Ureter (tissue), 1 donor: ENCODE data around the gene TDRD3. TPM values are rescaled to one million over a fixed set of nuclear protein-coding genes. Genes with fewer than 3 reads are reported as not detected.
"Not testable (repeated sequence)": the region's sequence is repeated elsewhere in the genome, so short reads cannot be mapped to it uniquely, and the experiment has no call there.

ENCODE experiments used
- DNase-seq: peaks from one replicate; pipeline ENCODE4 v3.0.0-alpha.2; 2020; ENCODE audit warnings: low spot score
- total RNA-seq: library from RNA; stranded (reverse); gene quantifications from one replicate; pipeline ENCODE4 v1.2.4, GENCODE V29; 2023
- donor health status: DM: yes; HTN: yes; CAD: no.

Gene TDRD3
- total RNA-seq = 46.8 TPM

GRCh38 chr13:60396783-60397703, at the start of gene TDRD3:
TDRD3 (plus strand) TSS chr13:60397220; CDS start chr13:60397365, 145 bp downstream.
- DNase-seq = peak; percentile 88

DNA sequence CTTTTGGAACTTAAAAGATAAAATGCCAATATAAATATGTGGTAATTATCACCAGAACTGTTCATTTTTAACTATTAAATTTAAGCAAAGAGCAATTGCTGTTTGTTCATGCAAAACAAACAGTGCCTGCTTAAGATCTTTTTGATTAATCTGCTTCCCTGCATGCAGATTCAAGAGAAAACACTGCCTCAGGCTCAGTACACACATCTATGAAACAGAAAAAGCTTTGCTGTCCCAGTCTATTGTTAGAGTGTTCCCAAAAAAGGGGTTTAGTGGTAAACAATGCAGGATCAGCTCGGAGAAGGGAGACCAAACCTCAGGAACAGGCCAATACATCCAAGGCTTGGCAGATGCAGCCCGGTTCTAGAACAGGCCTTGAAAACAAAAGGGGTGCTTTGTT, 49.3 kb upstream of the TDRD3 start:
- DNase-seq = no peak

DNA sequence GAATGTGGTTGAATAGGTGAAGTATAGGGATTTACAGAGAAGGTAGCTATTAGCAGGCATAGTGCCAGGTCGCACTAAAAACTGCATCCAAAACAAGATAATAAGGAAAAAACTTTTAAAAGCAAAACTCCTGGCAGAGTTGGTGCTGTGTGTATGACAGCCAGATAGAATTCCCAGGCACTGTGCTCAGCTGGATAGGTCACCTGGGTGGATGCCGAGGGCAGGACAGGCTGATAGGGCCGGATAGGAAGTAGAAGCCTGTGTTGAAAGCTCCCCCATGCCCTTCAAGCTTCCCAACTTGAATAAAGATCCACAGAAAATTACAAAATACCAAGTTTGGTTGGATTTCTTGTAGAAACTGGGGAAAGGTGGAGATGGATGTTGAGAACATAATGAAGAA, 48.9 kb upstream of the TDRD3 start:
- DNase-seq = no peak

DNA sequence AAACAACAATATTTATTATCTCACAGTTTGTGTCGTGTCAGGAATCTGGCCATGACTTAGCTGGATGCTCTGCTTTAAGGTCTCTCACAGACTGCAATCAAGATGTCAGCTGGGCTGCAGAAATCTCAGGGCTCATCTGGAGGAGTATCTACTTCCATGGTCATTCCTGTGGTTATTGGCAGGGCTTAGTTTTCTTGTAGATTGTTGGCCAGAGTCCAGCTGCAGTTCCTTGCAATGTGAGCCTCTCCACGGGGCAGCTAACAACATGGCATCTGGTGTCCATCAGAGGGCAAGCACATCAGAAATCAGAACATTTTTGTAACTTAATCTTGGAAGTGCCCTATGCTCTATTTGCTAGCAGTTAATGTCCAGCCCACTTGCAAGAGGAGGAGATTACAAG, 45.7 kb upstream of the TDRD3 start:
- DNase-seq = no peak

DNA sequence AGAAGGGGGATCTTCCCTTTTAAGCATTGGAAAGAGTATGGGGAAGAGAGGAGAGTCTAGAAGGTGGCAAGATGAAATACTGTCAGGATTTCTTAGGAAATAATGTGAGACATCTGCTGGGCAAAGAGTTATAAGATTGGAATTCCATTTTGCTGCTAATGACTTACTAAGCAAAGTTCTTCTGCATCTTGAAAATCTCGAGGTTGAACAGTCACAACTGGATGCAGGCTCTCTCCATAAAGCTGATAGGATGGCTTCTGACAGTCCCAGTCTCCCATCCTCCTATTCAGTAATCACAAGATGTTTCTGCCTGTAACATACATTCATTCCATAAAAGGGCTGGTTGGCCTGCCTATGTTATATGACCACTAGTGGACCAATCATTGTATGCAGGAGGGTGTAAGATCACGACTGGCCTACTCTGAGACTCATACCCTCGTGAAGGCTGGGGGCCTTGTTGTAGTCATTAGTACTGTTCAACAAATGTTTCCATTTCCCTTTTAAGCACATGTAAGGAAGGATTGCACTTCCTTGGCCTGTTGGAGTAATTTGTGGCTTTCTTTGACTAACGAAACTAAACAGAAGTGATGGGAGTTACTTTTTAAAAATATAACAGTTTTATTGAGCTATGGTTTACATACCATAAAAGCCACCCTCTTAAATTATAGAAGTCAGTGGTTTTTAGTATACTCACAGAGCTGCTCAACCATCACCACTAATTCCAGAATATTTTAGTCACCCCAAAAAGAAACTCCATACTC, 45.0 kb upstream of the TDRD3 start:
- DNase-seq = no peak

GRCh38 chr13:60352644-60353043, 44.4 kb upstream of the TDRD3 start:
- no peak for DNase-seq

GRCh38 chr13:60355056-60355455, 42.0 kb upstream of the TDRD3 start:
- no peak for DNase-seq

- DNase-seq = no peak
Observed at GRCh38 chr13:60356970-60357369, 40.0 kb upstream of the TDRD3 start.

GRCh38 chr13:60358453-60358852, 38.6 kb upstream of the TDRD3 start:
- DNase-seq = no peak

- DNase-seq = no peak
Observed at GRCh38 chr13:60363288-60363687, 33.7 kb upstream of the TDRD3 start.

DNA sequence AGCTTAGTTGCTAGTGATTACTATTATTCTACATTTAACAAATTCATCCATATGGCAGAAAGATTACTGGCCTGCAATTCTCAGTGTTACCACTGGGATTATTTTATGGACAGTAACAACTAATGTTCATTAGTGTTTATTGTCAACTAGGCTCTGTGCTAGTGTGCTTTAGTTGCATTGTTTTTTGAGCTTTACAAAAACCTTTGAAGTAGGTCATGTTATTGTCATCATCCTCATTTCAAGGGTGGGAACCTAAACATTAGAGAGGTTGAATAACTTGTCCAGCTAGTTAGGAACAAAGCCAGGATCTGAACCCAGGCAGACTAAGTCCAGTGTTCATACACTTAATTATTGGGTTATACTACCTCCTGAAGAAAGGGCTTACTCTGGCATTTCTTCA, 27.8 kb upstream of the TDRD3 start:
- DNase-seq = no peak

GRCh38 chr13:60370343-60370742, 26.7 kb upstream of the TDRD3 start:
- DNase-seq = no peak

- no peak for DNase-seq
Observed at GRCh38 chr13:60372141-60372540, 24.9 kb upstream of the TDRD3 start.

GRCh38 chr13:60379282-60379681, 17.7 kb upstream of the TDRD3 start:
- DNase-seq = not testable (repeated sequence)

- no peak for DNase-seq
Observed at GRCh38 chr13:60379837-60380565, 17.0 kb upstream of the TDRD3 start.

DNA sequence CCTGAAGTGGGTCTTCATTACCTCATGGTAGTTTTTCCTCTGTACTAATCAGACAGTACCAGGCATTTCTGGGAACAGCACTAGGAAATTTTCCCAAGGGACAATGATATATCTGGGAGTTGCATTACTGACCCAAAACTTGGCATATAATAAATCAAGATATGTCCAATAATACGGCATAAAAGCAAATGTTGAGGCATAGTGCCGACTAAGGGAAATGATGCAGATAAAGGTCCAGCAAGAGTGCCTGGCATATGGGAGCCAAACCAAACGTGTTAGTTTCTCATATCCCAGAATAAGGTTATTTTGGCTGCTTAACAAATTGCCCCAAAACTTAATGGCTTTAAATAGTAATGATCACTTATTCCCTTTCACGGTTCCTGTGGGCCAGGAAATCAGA, 12.1 kb upstream of the TDRD3 start:
- DNase-seq = no peak

- no peak for DNase-seq
Observed at GRCh38 chr13:60386250-60386649, 10.8 kb upstream of the TDRD3 start.

- no peak for DNase-seq
Observed at GRCh38 chr13:60392131-60392530, 4.9 kb upstream of the TDRD3 start.

DNA sequence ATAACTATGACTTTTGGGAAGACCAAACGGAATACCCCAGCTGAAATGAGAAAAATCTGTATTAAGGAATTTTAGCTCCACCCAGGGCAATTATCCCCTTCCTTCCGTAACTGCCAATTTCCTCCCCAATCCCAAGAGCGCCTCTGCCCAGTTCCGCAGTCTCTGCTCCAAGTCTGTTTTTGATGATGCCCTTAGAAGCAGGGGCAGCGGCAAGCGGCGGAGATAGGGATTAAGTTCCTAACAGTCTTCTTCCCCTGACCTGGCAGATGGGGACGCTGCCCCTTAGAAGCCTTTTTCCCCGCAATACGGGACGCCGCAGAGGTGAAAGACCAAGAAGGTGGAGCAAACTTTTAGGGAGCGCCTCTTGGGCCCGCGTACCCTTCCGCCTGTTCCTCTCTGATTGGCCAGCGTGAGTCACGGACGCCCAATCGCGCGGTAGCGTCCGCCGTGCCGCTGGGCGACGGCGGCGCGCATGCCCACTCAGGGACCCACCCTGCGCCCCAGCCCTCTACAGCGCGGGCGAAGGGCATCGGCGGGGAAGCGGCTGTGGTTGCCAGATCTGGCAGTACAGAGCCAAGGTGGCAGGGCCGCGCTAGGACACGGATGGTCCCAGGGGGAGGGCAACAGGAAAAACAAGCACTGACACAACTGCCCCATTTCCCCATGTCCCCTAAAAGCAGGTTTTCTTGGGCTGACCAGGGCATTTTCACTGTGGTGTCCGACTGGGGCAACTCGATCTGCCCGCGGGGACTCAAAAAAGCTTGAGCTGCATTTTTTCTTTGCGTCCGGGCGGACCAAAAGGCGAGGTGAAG, 843 bp upstream of the TDRD3 start:
- DNase-seq = peak; percentile 92

- DNase-seq = peak; percentile 66
Observed at GRCh38 chr13:60397704-60398378, 821 bp downstream of the TDRD3 start.

DNA sequence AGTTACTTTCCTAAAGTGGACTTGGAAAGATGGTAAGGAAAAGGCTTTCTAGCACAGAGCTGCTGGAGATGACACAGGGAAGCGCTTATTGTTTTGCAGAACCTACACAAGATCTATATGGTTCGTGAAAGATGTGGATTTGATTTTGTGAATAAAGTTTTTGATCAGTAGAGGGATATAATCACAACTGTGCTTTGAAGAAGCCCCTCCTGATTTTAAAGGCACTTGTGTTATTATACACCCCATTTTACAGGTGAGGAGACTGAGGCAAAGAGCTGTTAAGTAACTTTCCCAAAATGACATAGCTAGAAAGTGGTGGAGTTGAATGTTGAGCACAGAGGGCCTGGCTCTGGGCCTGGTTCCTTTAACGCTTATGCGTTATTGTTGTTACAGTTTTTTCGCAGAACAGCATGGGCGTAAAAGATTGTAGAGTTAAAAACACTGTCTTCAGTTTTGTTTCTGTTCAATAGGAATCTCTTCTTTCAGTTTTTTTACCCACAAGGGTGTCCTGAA, 1.4 kb downstream of the TDRD3 start:
- DNase-seq = no peak
